Transverse colon (tissue), 4 donors: ENCODE data around the gene LRRC36. TPM values are rescaled to one million over a fixed set of nuclear protein-coding genes. Genes with fewer than 3 reads are reported as not detected.

Source experiments
- DNase-seq: peaks from one replicate; pipeline ENCODE4 v3.0.0-alpha.2; 2019
- H3K27ac ChIP-seq, 4 donors: fragments of 200-600 bp; sonication (generic); 2 replicates each; pipeline ENCODE4 v1.5.1; 2016 to 2018; ENCODE audit warnings: inconsistent platforms in 4 of 4
- H3K27me3 ChIP-seq: fragments of 200-600 bp; sonication (generic); 2 replicates; pipeline ENCODE4 v1.5.1; 2017; ENCODE audit warnings: inconsistent platforms
- H3K36me3 ChIP-seq, 4 donors: fragments of 200-600 bp; sonication (generic); 2 replicates each; pipeline ENCODE4 v1.5.1; 2017 to 2019; ENCODE audit warnings: inconsistent platforms in 4 of 4
- H3K4me1 ChIP-seq, 4 donors: fragments of 200-600 bp; sonication (generic); 2 replicates each; pipeline ENCODE4 v1.5.1; 2017 to 2020; ENCODE audit warnings: inconsistent platforms in 4 of 4
- H3K4me3 ChIP-seq, 4 donors: fragments of 200-600 bp; sonication (generic); 1 replicate in 1 of 4; 2 replicates in 3 of 4; pipeline versions ENCODE4 v1.5.1 to v1.6.1; 2017 to 2019; ENCODE audit warnings: inconsistent platforms in 4 of 4
- H3K9me3 ChIP-seq, 2 donors: fragments of 200-600 bp; sonication (generic); 2 replicates each; pipeline ENCODE4 v1.5.1; 2017 to 2019; ENCODE audit warnings: inconsistent platforms in 2 of 2
- CTCF ChIP-seq, 5 experiments: fragments of 200-600 bp in 3 of 5; fragments of 450-650 bp in 2 of 5; sonication (generic) in 3 of 5; IDR thresholded peaks; 1 replicate in 2 of 5; 2 replicates in 3 of 5; pipeline ENCODE4 v1.5.1; 2016 to 2017; ENCODE audit warnings: antibody characterized with exemption in 5 of 5, inconsistent platforms in 3 of 5, mild to moderate bottlenecking in 2 of 5, moderate library complexity in 1 of 5
- EP300 ChIP-seq: sonication (generic); formaldehyde crosslinking; IDR thresholded peaks from one replicate; pipeline ENCODE4 v1.6.1; 2017; ENCODE audit warnings: antibody characterized with exemption, low read depth
- POLR2A ChIP-seq: fragments of 450-650 bp; IDR thresholded peaks from one replicate; pipeline ENCODE4 v1.6.1; 2016; ENCODE audit warnings: antibody characterized with exemption, mild to moderate bottlenecking, moderate library complexity
- POLR2AphosphoS5 ChIP-seq, 3 donors: sonication (generic); formaldehyde crosslinking; IDR thresholded peaks; one replicate each; pipeline ENCODE4 v1.6.1; 2016; ENCODE audit warnings: antibody characterized with exemption in 3 of 3
- WGBS, 2 donors: methylation state at CpG; one replicate each; pipeline ENCODE4 v1.1.5; 2018; ENCODE audit warnings: low coverage in 1 of 2; 5-methylcytosine and 5-hydroxymethylcytosine counted together
- in situ Hi-C, 4 donors: fragments of 200-750 bp; cut with MboI; loops; one replicate each; pipeline versions ENCODE4 v1.15.0 to v1.15.1; 2017; ENCODE audit warnings: low sequenced_read_pairs in 3 of 4, low pct_ligation_motif_present in 1 of 4, low pct_unique_long_range_greater_than_20kb in 1 of 4
- intact Hi-C: fragments of 100-400 bp; cut with DNase I; formaldehyde crosslinking; loops from one replicate; pipeline ENCODE4 v1.15.1; 2023; ENCODE audit warnings: low total_unique reads
- total RNA-seq, 4 donors: library from RNA; depleted of rRNA; stranded (reverse); fragments of >200 nt; gene quantifications; one replicate each; pipeline ENCODE4 v1.1.0, GENCODE V29; 2016

LRRC36 gene
- total RNA-seq, 4 donors from 2014 or later: 0.79 TPM; not detected in 3

GRCh38 chr16:67393788-67394154 lies 67.2 kb downstream of the LRRC36 start:
- no peak for TF ChIP-seq POLR2A
- TF ChIP-seq EP300: no peak
- TF ChIP-seq POLR2AphosphoS5 (IDR thresholded peaks at IDR 0.05): no peak
- no peak for TF ChIP-seq CTCF (IDR thresholded peaks at IDR 0.05)
- no peaks in the 10 kb centered on the region for H3K36me3 ChIP-seq
- H3K4me1 ChIP-seq: peaks cover 32 to 64% (median 46%) of the 10 kb centered on the region in 4 donors
- no peak for DNase-seq
- H3K9me3 ChIP-seq: no peaks in the 10 kb centered on the region
- WGBS, 2 donors: 33% methylated on average over 20 of the region's 20 CpGs; no CpG with 5 or more reads in 1 of the 2 donors
- intact Hi-C loops: no loop called here
- peak overlapping the region in 3 of 4 donors; percentile 11 to 40 (median 31) for H3K4me3 ChIP-seq
- no peaks in the 10 kb centered on the region for H3K27me3 ChIP-seq
- H3K27ac ChIP-seq: peak overlapping the region; percentile 64 to 77 (median 74)
- in situ Hi-C loops: loop anchor here in 2 of 4 donors (25.0 kb wide), 2 partner anchors 106 to 431 kb away; partner anchors contain the start of genes CES3 (in 1 of the 2) and PLEKHG4 (in 1 of the 2)

- Histone ChIP-seq H3K9me3 (no peaks in the 10 kb centered on the region), H3K27me3 (no peaks in the 10 kb centered on the region), H3K36me3 (no peaks in the 10 kb centered on the region), H3K4me1 (peaks cover 35 to 69% (median 48%) of the 10 kb centered on the region in 4 donors), H3K4me3 (peak overlapping the region in 3 of 4 donors; percentile 11 to 40 (median 31)), H3K27ac (peak overlapping the region; percentile 64 to 85 (median 76))
- WGBS, 2 donors: 73% methylated on average over 87 of the region's 88 CpGs; no CpG with 5 or more reads in 1 of the 2 donors
- in situ Hi-C loops: loop anchor here in 2 of 4 donors (25.0 kb wide), 2 partner anchors 107 to 432 kb away; partner anchors contain the start of genes CES3 (in 1 of the 2) and PLEKHG4 (in 1 of the 2)
- intact Hi-C loops: loop anchor here (5.0 kb wide), 1 partner anchor 112 kb away; no protein-coding TSS in a partner anchor
- no peak for DNase-seq
- TF ChIP-seq POLR2A (no peak), CTCF (IDR thresholded peaks at IDR 0.05) (no peak), POLR2AphosphoS5 (IDR thresholded peaks at IDR 0.05) (no peak), EP300 (no peak)
Observed at GRCh38 chr16:67394155-67395104, 67.8 kb downstream of the LRRC36 start.

GRCh38 chr16:67395105-67395457 lies 68.5 kb downstream of the LRRC36 start:
- no peaks in the 10 kb centered on the region for H3K9me3 ChIP-seq
- no peaks in the 10 kb centered on the region for H3K36me3 ChIP-seq
- no peaks in the 10 kb centered on the region for H3K27me3 ChIP-seq
- H3K4me1 ChIP-seq: peaks cover 37 to 74% (median 52%) of the 10 kb centered on the region in 4 donors
- no peak overlapping the region for H3K4me3 ChIP-seq
- DNase-seq: no peak
- TF ChIP-seq EP300 (no peak), CTCF (IDR thresholded peaks at IDR 0.05) (no peak), POLR2A (no peak), POLR2AphosphoS5 (IDR thresholded peaks at IDR 0.05) (no peak)
- WGBS, 2 donors: 79% methylated on average over 10 of the region's 10 CpGs; no CpG with 5 or more reads in 1 of the 2 donors
- intact Hi-C loops (loop anchor here (5.0 kb wide), 1 partner anchor 113 kb away; no protein-coding TSS in a partner anchor), in situ Hi-C loops (loop anchor here in 2 of 4 donors (25.0 kb wide), 2 partner anchors 108 to 433 kb away; partner anchors contain the start of genes CES3 (in 1 of the 2) and PLEKHG4 (in 1 of the 2))
- peak overlapping the region in 3 of 4 donors; percentile 76 to 85 (median 77) for H3K27ac ChIP-seq
